A673 (cell line): ENCODE results near the gene AGMAT.

Source experiments
- CTCF ChIP-seq: fragments of 300-800, 200-600 bp; sonication (generic); conservative IDR thresholded peaks from 2 replicates; pipeline ENCODE4 v1.5.1; 2017; ENCODE audit warnings: low read depth, mild to moderate bottlenecking, antibody characterized with exemption, low read length, moderate library complexity, mixed read lengths
- EZH2 ChIP-seq: fragments of 200-600 bp; sonication (generic); IDR thresholded peaks from 2 replicates; pipeline ENCODE4 v1.6.1; 2017; ENCODE audit warnings: borderline replicate concordance, low read depth, mild to moderate bottlenecking, mixed read lengths, antibody characterized with exemption, low read length; ENCODE audit not compliant: poor library complexity, severe bottlenecking

GRCh38 chr1:15526490-15527339, 58.1 kb downstream of the AGMAT start, which contains the start of gene DNAJC16:
- peak; percentile 31; the same call in 1 of the 2 replicates for TF ChIP-seq CTCF
- TF ChIP-seq EZH2 = no peak
